IPS DF 19.7 (cell line): ENCODE results near the gene SHKBP1.
"Not testable (repeated sequence)": the region's sequence is repeated elsewhere in the genome, so short reads cannot be mapped to it uniquely, and the experiment has no call there.

ENCODE experiments used
- DNase-seq: peaks from one replicate; pipeline ENCODE4 v3.0.0-alpha.2; 2013; ENCODE audit warnings: low read depth, low spot score

Gene SHKBP1

GRCh38 chr19:40583283-40583682 lies 6.6 kb downstream of the SHKBP1 start:
- DNase-seq, result no peak

GRCh38 chr19:40584007-40584406 lies 7.3 kb downstream of the SHKBP1 start:
- DNase-seq, result no peak

DNA sequence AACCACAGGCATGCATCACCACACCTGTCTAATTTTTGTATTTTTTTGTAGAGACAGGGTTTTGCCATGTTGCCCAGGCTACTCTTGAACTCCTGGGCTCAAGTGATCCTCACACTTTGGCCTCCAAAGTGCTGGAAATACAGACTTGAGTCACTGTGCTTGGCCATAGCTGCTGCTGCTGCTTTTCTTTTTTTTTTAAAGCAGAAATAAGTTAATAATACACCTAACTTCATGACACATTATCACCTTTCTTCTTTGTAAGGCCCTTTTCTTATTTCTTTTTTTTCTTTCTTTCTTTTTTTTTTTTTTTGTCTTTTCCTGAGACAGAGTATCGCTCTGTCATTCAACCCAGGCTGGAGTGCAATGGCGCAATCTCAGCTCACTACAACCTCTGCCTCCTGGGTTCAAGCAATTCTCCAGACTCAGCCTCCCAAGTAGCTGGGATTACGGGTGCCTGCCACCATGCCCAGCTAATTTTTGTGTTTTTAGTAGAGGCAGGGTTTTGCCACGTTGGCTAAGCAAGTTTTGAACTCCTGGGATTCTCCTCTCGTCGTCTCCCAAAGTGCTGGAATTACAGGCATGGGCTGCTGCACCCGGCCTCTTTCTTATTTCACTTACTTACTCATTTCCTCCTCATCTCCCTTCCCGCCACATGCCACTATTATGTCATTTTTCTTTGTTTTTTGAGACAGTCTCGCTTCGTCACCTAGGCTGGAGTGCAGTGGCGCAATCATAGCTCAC lies 8.7 kb downstream of the SHKBP1 start:
- DNase-seq, result no peak

DNA sequence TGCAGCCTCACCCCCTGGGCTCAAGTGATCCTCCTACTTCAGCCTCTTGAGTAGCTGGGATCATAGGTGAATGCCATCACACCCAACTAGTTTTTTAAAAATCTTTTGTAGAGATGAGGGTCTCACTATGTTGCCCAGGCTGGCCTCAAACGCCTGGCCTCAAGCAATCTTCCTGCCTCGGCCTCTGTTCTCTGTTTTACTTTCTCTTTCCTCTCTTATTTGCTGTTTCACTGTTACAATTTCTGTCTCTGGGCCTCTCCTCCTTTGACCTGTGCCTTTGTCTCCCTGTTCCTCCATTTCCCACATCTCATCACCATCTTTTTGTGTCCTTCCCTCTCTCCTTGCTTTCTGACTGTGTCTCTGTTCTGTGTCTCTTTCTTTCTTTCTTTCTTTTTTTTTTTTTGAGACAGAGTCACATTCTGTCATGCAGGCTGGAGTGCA lies 9.3 kb downstream of the SHKBP1 start:
- no peak for DNase-seq

- DNase-seq, result no peak
Observed at GRCh38 chr19:40586611-40587010, 9.9 kb downstream of the SHKBP1 start.

DNA sequence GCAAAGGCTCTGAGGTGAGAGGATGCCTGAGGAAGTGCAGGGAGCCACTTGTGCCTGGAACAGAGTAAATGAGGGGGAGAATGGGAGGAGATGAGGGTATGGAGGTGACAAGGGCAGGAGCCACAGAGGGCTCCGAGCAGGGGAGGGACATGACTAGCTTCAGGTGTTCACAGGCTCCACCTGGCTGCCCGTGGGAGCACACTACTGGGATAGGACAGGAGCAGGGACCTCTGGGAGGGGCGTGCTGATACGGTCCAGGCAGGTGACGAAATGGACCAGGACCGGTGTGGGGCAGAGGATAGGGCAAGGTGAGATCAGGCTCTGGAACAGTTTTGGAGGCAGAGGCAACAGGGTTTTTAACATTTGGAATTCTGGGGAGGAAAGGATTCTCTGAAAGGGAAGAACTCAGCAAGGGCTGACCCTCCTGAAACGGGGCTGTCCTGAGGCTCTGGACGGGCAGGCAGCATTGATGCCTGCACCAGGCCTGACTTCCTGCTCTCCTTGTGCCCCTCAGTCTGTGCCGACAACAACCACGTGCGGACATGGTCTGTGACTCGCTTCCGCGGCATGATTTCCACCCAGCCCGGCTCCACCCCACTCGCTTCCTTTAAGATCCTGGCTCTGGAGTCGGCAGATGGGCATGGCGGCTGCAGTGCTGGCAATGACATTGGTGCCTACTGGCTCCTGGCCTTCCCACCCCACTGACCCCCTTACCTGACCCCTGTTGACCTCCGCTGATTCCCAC lies 11.6 kb downstream of the SHKBP1 start:
- no peak for DNase-seq

- DNase-seq, result no peak
Observed at GRCh38 chr19:40588926-40589569, 12.4 kb downstream of the SHKBP1 start.

DNA sequence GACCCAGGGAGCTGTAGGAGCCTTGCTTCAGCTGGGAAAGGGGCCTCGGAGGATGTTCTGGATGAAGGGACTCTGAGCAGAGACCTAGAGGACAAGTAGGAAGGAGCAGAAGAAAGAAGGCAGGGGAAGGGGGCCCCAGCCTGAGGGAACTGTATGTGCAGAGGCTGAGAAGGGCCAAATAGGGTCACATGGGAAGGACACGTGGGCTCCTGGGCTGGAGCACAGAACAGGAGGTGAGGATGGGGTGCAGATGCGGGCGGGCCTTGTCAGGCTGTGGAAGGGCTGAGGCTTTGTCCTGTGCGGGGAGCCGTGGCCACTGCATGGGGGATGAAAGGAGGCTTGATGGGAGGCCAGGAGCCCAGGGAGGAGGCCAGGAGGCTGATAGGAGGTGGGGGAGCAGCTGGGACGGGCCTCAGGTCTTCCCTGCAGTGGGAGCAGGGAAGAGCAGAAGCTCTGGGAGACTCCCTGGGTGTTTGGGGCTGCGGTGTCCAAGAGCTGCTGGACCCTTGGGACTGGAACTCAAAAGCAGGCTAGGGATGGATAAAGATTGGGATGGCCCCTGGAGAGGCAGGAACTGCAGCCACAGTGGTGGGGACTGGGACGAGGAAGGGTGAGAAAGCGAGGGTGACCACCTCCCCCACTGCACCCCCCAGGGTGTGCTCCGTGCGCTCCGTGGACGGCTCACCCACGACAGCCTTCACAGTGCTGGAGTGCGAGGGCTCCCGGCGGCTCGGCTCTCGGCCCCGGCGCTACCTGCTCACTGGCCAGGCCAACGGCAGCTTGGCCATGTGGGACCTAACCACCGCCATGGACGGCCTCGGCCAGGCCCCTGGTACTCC lies 13.1 kb downstream of the SHKBP1 start:
- DNase-seq, result no peak

GRCh38 chr19:40590464-40591265 lies 14.0 kb downstream of the SHKBP1 start:
- DNase-seq, result no peak

DNA sequence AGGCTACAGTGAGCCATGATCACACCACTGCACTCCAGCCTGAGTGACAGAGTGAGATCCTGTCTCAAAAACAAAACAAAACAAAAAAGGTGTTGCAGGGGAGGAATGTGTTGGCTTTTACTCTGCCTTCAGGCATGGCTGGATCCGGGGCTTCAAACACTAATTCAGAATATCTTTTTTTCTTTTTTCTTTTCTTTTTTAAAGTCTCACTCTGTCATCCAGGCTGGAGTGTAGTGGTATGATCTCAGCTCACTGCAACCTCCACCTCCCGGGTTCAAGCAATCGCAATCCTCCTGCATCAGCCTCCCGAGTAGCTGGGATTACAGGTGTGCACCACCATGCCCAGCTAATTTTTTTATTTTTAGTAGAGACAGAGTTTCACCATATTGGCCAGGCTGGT lies 15.1 kb downstream of the SHKBP1 start:
- DNase-seq, result not testable (repeated sequence)

GRCh38 chr19:40592170-40592569 lies 15.5 kb downstream of the SHKBP1 start:
- no peak for DNase-seq

DNA sequence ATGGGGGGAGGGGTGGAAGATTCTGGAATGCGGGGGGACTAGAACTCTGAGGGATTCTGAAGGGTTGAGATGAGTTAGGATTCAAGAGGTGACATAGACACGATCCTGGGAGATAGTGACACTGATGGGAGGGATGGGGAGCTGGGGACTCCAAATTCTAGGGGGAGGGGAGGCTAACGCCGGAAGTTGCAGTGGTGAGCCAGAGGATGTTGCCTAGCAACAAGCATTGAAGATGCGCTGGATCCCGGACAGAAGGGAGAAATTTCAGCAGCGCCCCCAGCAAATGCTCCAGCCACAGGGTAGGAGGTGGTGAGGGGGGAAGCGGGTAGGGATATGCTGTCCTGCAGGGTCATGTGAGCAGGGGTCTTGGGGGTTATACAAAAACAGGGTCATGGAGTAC lies 17.6 kb downstream of the SHKBP1 start:
- no peak for DNase-seq

DNA sequence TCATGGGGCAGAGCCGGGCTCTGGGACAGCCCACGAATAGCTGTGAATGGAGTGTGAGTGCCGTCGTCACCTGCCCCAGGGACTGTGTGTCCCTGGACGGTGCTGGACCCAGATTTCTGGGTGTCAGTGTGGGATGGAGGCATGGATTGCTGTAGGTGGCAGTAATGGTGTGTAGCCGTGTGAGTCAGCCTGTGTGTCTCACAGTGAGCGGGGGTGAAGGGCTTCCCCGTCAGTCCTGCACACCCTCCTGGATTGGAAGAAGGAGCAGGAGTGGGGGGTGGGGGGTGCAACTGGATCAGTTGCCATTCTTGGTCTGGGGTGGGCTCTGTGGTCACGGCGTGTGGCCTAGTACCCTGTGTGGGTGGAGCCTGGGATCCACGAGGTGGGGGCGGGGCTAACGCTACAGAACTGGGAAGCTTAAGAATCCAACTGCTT lies 18.0 kb downstream of the SHKBP1 start:
- DNase-seq, result no peak

GRCh38 chr19:40596608-40597328 lies 20.1 kb downstream of the SHKBP1 start:
- DNase-seq, result no peak

DNA sequence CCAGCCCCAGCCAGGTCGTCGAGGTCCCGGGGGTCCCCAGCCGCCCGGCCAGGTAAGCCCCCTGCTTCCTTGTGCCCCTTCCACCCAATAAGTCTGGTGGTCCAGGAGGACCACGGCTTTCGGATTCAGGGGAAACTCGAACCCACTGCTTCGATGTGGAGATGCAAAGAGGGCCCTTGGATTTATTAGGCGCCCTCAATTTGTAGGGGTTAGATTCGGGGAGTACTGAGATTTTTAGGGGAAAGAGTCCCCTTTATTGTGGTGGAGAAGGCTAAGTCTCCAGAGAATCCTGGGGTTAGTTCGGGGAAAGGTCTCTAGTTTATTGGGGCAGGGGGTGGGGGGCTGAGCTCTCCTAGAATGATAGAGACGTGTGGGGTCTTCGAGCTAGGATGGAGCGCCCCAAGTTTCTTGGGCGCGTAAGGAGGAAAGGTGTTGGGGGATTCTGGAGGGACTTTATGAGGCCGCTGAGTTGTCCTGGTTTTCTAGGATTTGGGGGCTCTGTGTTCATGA lies 20.7 kb downstream of the SHKBP1 start:
- DNase-seq, result no peak

DNA sequence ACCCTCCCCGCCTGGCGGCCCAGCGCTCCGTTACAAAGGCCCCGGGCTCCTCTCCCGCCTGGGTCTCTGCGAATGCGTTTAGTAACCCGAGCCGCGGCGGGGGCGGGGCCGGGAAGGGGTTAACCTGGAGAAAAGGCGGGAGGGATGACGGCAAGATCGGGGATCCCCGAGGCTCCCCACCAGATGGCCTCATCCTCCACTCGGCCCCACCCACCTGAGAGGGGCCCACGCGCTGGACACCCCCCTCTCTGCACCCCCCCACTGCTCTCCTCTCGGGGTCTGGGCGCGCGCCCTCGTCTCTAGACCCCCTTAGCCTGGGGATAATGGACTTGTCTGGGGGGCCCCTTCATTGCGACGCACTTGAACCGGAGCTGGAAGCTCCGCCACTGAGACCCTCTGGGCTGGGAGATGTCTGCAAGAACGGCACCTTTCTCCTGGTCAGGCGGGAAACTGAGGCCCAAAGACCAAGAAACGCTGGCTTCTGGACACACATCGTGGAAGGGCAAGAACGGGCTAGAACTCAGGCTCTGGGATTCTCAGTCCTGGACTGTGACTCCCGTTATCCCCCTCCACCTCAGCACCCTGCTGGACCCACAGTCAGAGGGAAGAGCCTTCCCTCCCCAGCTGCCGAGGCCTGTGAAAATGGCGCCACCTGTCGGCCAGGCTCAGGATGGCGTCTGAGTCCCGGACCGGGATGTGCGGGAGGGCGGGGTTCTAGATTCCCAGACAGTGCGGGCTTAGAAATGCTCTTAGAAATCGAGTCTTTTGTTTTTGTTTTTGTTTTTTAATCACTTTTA lies 21.6 kb downstream of the SHKBP1 start:
- no peak for DNase-seq

DNA sequence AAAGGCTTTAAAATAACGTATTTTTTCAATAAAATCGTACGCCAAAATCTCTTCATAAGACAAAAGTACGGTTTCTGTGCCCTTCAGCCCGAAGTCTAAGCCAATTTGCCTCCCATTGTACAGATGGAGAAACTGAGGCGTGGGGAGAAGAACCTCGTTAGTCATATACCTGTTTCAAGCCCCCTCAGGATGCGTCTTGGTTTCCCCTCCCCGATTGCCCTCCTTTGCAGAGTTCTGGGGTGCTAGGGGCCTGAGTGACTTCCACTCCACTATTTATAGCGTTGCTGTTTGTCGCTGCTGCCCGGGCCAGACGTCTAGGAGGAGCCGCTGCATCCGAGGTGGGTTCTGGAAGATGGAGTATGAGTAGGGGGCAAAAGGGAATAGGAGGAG lies 22.2 kb downstream of the SHKBP1 start:
- no peak for DNase-seq

DNA sequence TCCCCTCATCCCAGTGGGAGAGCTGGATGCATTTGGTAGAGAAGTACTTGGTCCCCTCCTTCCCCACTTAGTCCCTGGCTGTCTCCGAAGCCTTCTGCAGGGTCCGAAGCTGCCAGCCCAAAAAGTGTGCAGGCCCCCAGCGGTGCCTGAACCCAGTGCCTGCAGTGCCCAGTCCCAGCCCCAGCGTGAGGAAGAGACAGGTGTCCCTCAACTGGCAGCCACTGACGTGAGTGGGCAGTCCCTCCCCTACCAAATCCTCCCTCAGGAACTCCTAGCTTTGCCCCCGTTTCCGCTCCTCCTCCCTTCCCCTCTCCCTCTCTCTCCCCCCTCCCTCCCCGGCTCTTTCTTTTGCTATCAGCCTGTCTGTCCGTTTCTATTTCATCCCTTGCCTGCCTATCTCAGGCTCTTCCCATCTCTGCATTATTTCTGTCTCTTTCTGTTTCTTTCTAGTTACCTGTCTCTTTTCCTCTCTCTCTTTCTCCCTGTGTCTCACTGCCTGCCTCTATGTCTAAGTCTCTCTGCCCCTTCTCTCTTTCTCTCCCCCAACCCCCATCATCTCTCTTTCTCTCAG lies 22.7 kb downstream of the SHKBP1 start:
- DNase-seq, result no peak
